GM21737 (cell line): ENCODE data around the gene CDC73.
"Not testable (repeated sequence)": the region's sequence is repeated elsewhere in the genome, so short reads cannot be mapped to it uniquely, and the experiment has no call there.

ENCODE experiments used
- ATAC-seq: cut with Tn5 transposase; IDR thresholded peaks from one replicate; pipeline ENCODE4 v1.9.1; 2021; ENCODE audit warnings: mild to moderate bottlenecking, moderate library complexity; ENCODE audit not compliant: unreplicated experiment

Gene CDC73

DNA sequence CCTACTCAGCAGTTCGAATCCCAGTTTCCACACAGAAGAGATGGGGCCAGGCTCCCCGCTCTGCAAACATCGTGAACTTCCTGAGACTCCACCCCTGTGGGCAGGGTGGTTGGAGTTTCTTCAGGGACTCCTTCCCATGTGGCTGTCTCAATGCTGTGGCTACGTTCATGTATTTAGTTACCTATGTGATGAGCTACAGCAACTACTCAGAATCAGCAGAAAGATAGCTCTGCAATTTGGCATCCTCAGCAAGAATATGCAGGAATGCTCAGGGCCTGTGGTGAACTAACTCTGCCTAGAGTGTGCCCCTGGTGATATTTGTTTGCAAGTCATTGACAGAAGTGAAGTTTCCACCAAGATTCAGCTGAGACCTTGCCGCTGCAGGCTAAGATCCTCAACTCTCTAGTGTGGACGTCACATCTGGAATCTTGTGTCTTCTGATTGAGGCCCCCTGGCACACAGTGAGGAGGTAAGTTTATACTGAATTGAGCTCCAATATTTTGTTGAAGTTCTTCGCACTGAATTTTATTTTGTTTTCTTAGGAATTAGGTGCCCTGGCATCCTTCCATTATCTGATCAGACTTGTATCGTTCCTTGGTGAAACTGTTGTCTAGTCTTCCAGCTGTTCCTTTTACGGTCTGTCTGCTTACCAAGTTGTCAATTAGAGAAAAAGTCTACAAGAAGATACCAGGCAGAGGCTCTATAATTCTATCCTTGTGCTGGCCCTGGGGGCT lies 8.4 kb upstream of the CDC73 start:
- ATAC-seq = no peak

DNA sequence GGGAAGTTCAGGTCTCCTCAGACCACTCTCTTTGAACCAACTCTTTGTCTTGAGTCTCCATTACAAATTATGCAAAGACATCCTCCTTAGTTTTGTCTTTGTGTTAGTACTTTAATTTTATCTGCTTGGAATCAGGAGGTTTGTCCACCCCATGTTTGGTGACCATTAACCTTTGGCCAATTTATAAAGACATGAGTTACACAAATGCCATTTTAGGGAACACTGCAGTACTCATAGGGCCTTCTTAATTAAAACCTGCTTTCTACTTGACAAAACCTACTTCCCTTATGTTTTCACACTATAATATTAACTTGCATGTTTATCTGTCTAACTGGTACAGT lies 7.9 kb upstream of the CDC73 start:
- no peak for ATAC-seq

DNA sequence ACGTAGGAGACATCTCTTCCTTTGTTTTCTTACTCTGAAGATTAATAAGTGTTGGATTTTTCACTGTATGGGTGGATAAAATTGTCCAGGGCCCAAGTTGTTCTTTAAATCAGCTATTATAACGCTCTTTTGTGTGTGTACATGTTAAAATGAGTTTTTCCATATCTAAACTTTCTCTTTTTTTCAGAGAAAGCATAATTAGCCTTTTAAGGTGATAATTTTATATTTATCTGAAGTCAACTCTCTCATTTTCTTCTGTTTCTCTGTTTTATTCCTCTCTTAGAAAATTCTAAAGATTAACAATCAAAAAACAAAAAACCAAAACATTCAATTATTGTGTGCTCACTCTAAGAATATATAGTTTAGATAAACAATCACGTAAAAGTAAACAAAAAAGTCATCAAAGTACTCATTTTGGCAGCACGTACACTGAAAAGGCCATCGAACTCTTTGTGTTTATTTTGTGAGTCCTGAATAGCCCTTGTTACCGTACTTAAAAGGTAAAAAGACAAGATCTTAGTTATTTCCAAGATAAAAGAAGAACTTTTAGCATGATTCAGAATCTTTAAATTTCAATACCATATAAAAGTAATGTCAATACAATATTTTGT lies 7.2 kb upstream of the CDC73 start:
- no peak for ATAC-seq

DNA sequence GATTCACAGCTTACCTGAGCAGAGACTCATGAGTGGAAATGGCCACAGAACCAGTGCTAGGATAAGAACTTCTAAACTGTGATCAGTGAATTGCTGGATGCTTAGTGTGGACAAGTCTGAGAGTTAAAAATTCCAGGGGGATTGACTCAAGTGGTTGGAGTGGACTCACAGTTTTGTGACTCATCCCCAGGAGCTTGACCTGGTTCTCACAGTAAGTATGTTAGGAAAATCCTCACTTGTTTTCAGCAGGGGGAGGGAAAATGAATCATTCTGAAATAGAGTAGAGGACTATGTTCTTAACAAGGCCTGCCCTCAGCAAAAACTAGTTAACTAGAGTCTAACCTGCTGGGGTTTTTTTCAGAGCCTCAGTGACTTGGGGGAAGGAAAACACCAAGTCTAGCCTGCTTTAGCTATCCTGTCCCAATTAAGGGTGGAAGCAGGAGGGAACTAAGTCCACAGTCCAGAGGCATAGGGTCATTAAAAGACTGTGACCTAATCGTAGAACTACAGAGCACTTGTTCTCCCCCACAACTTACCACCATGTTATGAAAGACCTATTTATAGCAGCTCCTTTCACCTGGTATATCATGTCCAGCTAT lies 6.1 kb upstream of the CDC73 start:
- no peak for ATAC-seq

DNA sequence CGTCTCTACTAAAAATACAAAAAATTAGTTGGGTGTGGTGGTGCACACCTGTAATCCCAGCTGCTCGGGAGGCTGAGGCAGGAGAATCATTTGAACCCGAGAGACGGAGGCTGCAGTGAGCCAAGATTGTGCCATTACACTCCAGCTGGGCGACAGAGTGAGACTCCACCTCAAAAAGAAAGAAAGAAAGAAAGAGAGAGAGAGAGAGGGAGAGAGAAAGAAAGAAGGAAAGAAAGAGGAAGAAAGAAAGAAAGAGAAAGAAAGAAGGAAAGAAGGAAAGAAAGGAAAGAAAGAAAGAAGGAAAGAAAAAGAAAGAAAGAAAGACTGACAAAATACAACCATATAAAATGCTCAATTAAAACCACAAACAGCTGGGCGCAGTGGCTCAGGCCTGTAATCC lies 4.7 kb upstream of the CDC73 start:
- ATAC-seq = not testable (repeated sequence)

DNA sequence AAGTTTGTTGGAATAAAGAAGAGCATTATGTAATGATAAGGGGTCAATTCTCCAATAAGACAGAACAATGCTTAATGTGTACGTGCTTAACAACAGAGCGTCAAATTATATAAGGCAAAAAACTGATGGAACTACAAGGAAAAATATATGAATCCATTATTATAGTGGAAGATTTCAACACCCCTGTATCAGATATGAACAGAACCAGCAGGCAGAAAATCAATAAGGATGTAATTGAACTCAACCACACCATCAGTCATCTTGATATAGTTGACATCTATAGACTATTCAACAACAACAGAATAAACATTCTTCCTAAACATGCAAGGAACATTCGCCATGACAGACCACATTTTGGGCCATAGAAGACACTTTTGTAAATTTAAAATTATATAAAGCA lies 3.6 kb upstream of the CDC73 start:
- no peak for ATAC-seq

DNA sequence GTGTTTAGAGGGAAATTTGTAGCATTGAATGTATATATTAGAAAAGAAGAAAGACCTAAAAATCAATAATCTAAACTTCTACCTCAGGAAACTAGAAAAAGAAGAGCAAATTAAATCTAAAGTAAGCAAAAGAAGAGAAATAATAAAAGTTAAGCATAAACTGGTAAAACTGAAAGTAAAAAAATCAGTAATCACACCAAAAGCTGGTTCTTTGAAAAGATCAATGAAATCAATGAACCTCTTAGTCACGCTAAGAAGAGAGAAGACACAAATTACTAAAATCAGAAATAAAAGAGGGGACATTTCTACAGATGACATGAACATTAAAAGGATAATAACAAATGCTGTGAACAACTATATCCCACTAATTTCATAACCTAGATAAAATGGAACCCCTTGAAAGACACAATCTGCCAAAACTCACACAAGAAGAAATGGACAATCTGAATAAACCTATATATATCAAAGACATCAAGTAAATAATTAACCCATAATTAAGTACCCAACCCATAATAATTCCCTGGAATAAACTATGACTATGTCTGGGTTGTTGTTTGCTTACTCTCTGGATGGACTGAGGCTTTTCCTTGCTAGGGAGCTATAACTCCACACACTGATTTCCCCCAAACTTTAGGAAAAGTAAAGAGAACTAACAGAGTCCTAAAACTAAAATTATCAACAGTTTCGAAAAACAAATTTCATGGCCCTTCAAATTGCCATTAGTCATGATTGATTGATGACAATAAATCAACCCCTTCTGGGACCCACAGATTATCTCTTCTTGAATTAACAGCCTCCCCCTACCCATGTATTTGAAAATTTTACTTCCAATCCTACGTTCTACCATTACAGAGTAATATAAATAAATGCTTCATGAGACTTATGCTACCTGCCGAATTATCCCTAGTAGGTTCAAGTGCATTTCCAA lies 2.8 kb upstream of the CDC73 start:
- no peak for ATAC-seq

DNA sequence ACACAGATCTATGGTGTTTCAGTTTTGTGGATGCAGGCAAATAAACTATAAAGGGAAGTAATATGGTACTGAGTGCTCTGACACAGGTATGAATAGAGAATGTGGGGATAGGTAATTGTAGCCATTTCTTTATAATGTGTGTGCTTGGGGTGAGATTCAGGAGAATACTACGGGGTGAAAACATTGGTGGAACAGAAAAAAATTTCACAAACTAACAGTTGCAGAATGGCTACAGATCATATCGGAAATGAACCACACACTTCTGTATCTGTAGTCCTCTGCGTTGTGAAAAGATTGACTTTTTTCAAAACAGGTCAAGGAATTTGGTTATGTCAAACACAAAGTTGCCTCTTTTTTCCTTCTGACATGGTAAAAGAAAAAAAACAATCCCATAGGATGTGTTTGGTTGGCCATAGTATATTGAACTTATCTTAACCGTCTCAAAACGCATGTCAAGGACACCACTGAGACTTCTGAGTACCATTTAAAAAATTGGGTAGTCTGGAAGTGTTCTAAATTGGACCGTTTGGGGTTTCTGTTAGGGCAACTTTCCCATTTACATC lies 1.1 kb upstream of the CDC73 start:
- no peak for ATAC-seq

DNA sequence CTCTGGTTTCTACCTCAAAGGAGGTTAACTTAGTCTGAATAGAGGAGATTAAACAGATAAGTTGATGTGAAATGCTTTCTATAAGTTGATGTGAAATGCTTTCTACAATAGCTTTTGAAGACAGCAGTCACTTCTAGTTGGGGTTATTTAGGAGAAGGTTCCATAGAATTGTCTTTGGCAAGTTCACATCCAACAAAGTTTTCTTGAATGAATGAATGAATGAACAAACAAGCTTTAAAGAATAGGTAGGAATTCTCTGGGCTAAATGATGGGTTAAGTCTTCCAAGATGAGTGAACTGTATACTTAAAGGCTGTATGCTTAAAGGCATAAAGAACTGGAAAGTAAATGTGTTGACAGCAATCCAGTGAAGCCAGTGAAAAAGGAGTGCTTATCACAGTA lies 1.9 kb downstream of the CDC73 start:
- ATAC-seq = no peak

DNA sequence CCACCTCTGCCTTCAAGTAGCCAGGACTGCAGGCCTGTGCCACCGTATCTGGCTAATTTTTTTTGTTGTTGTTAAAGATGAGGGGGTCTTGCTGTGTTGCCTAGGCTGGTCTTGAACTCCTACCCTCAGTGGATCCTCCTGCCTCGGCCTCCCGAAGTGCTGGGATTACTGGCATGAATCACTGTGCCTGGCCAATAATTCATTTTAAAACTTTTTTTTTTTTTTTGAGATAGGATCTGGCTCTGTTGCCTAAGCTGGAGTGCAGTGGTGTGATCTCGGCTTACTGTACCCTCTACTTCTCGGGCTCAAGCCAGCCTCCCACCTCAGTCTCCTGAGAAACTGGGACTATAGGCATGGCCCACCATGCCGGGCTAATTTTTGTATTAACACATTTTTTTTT lies 3.5 kb downstream of the CDC73 start:
- no peak for ATAC-seq

DNA sequence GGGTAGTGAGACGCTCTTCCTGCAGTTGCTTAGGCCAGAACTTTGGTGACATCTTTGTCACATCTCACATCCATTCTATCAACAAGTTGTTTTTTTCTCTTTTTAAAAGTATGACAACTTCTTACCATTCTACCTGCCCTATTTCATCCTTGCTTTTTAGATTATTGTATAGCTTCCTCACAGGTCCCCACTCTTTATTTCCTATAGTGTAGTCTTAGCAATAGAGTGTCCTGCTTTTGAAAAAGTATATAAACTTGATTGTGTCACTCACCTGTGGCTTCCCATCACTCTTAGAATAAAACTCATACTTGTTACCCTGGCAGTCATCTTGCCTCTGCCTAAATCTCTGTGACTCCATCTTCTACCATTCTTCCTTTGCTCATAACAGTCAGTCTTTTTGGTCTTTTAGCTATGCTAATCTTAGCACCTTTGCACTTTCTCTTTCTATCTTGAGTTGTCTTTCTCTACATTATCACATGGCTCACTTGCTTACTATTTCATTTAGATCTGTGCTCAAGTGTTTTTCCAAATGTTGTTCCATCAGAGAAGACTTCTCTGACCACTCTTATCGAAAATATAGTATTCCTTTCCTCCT lies 9.5 kb downstream of the CDC73 start:
- no peak for ATAC-seq

DNA sequence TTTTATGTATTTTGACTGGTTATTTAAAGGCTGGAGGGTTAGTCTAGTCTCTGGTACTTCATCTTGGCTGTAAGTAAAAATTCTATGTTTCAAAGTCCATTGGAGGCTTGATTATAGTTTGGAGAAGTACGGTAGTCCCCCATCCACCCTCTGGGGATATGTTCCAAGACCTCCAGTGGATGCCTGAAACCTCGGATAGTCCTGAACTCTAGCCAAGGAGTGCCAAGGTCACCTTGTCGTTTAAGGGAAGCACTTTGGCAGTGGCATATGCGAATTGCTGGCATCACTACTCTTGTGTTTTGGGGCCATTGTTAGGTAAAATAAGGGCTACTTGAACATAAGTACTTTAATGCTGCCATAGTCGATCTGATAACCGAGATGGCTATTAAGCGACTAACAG lies 18.4 kb downstream of the CDC73 start:
- ATAC-seq = no peak

DNA sequence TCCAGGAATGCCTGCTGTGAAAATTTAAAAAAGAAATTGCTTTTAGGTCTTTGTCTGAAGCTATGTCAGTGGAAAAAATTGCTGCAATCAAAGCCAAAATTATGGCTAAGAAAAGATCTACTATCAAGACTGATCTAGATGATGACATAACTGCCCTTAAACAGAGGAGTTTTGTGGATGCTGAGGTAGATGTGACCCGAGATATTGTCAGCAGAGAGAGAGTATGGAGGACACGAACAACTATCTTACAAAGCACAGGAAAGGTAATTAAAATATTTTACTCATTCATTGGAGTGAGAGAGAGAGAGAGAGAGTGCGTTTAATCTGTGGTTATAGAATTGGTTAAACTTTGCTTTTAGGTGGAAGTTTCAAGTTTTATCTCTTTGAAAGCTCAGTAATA lies 20.0 kb downstream of the CDC73 start:
- no peak for ATAC-seq

DNA sequence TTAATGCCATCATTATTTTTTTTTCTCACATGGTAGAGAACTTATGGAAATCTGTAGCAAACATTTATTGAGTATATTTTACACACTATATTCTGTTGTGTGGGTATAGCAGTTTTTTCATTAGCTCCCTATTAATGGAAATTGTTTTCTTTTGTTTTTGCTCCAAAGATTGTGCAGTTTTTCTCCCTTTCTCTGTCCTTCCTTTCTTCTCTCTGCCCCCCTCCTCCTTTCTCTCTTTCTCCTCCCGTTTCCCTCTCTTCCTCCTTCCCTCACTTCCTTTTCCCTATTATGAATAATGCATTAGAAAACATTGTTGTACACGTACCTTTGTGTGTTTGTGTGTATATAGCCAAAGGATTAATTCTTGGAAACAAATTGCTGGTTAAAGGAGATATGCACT lies 20.6 kb downstream of the CDC73 start:
- ATAC-seq = no peak

DNA sequence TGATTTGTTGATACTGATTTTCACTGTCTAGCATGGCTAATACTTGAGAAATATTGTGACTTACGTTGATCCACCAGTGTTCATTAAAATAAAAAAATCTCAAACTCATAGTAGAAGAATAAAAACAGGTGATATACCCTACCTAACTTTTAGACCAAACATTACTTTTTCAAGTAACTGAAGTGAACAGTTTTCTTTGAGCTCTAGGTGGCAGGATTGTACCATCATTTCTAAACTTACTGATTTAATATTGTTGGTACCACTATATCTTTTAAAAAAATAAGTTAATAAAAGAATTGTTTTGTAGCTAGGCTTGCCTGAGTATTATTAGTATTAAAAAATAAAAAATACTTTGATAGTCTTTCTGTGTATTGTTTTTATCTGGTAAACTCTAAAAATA lies 21.5 kb downstream of the CDC73 start:
- ATAC-seq = no peak

DNA sequence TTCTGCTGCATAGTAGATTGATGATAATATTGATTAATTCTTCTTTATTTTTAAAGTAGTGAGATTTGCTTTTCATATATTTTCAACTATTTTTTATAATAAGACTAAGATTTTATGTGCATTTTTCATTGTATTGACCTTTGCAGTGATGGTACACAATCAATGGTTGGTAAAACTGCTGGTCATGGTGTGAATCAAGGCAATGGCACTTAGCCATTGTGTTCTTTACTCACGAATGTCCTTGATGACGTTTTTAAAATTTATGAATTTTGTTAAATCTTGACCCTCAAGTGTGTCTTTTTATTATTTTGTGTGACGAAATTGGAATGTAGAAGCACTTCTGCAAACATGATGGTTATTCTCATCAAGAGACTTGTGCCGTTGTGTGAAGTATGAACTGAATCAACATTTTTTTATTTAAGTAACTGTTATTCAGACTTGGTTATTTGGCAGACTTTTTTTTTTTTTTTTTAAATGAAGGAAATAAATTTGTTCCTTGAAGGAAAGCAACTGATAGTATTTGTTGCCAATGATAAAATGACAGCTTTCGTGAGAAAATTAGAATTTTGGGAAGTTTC lies 22.6 kb downstream of the CDC73 start:
- no peak for ATAC-seq

DNA sequence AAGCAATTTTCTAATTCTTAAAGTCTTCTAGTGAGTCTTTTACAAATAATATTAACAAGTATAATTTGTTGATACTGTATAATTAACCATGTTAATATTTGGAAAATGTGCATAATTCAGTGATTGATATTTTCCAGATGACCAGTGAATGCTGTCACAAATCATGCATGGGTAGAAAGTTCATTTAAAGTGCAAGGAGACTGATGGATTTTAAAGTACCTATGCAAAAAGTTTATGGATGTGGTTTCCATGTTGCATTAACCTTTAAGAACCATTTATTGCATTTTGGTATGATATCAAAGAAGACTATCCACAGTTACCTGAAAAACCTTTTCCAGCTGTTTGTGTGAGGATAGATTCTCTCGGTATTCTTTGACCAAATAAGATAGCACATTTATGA lies 23.2 kb downstream of the CDC73 start:
- no peak for ATAC-seq

DNA sequence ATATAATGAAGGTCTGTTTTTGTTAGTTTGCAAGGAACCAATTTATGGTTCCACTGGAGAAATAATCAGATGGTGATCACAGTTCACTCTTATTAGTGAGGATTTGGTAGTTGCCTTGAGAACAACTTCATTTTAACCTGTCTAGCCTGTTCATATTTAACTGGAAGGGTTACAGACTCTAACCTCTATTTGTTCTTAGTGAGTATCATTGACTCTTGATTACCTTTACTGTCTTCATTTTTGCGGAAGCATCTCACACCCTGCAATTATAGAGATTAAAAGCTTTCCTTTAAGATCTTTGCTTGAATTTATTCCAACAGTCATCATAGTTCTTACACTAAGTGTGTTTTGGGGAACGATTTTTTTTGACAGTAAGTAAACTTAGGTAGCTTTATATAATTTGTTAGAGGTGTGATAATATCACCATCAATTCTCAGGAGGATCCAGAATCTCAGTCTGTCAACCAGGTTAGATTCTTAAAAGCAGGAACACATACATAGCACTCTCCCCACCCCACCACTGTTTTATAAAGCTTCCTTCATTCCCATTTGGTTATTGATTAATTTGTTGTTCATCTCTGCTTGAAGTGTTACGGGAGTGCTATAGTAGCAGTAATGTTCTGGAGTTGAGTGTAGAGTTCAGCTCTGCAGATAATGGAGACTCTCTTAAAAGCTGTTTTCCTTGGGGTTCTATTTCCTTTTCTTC lies 34.4 kb downstream of the CDC73 start:
- ATAC-seq = no peak

DNA sequence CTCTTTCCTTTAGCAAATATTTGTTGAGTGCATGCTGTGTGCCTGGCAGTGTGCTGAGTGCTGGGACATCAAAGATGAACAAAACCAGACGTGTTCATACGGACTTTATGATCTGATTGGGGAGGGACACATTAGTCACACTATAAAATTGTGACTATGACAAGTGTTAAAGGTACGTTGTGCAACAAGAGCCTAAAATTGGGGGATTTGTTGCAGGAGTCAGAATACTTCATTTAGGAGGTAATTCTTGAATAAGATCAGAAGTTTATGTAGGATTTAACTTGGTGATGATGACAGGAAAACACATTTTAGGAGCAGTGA lies 35.0 kb downstream of the CDC73 start:
- ATAC-seq = no peak

DNA sequence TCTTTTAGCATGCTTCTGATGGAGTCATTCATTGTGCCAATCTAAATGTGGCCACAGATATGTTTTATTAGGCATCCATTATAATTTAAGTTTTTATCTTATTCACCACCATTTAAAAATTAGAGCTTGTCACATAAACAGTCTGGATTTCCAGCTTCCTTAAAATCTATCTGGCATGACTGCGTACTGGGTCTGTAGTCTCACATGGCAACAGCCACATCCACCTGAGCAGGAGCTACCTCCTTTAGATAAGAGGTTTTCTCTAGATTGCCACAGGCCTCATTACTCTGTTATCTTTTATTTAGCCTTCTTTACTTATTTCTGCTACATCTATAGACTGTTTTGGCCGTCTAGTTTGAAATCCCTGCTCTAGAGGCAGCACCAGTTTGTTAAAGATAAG lies 35.5 kb downstream of the CDC73 start:
- no peak for ATAC-seq
